AG04449 (cell line): ENCODE measurements around the gene TTLL7.

ENCODE experiments used
- CTCF ChIA-PET: fragments of 350-600 bp; formaldehyde crosslinking; extraction: SDS; loops from one replicate; lab custom pipeline; 2021; ENCODE audit warnings: antibody characterized with exemption; lab: Yijun Ruan, JAX
- POLR2A ChIA-PET: fragments of 400-600, 350-600 bp; formaldehyde crosslinking; extraction: SDS; loops from one replicate; lab custom pipeline; 2020; ENCODE audit warnings: antibody characterized with exemption, inconsistent platforms; lab: Yijun Ruan, JAX
- DNase-seq: peaks from one replicate; pipeline ENCODE4 v3.0.0-alpha.2; 2010; ENCODE audit warnings: low read depth, low spot score
- H3K4me3 ChIP-seq: 2 replicates; pipeline ENCODE4 v1.5.1; 2011; ENCODE audit warnings: low read depth, mild to moderate bottlenecking, control low read depth, low read length
- CTCF ChIP-seq: IDR thresholded peaks from one replicate; pipeline ENCODE4 v1.5.1; 2011; ENCODE audit warnings: mild to moderate bottlenecking, moderate library complexity, low read length, control low read depth, inconsistent platforms; ENCODE audit not compliant: insufficient read depth; ENCODE audit errors: missing control alignments

TTLL7 gene

GRCh38 chr1:83883979-83884378 is 115.0 kb downstream of the TTLL7 start:
- no peak for DNase-seq
- POLR2A ChIA-PET = no interaction called here
- H3K4me3 ChIP-seq = no peak overlapping the region
- no peak for TF ChIP-seq CTCF
- CTCF ChIA-PET = no interaction called here

DNA sequence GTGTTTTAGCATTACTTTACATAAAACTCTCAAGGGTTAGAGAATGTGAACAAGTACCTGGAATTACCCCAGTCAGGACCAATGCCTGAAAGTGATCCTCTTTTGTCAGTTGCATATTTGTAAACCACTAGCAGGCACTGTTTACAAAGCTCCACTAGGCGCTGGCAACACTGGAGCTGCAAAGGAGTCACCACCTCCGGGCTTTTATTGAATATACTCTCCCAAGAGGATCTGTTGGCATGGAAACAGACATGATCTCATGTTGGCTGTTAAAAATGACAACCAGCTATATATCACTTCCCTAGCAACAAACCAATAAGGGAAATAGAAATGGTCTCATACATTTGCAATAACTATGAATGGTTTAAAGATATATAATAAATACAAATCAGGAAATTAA is 116.0 kb downstream of the TTLL7 start:
- CTCF ChIA-PET = no interaction called here
- POLR2A ChIA-PET = no interaction called here
- DNase-seq = no peak
- no peak for TF ChIP-seq CTCF
- H3K4me3 ChIP-seq = no peak overlapping the region

GRCh38 chr1:83872515-83872914 is 126.4 kb downstream of the TTLL7 start:
- POLR2A ChIA-PET = no interaction called here
- CTCF ChIA-PET = no interaction called here
- no peak for DNase-seq
- TF ChIP-seq CTCF = no peak
- H3K4me3 ChIP-seq = no peak overlapping the region

DNA sequence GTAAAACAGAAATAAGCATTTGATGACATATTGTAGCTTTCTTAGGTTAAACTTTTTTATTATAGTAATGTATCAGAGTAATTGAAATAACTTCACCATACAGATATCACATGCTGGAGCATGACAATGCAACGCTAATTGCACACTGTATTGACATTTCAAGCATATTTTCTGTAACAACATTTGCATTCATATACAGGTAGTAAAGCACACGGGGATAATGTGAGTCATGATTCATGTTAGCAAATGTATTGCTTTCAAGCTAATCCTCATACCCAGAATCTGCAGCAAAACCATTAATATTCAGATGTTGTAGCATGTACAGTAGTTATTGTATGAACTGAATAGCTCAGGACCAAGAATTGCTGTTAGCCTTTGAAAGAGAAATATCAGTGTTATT is 133.9 kb downstream of the TTLL7 start:
- no peak overlapping the region for H3K4me3 ChIP-seq
- ChIA-PET POLR2A (no interaction called here), CTCF (no interaction called here)
- TF ChIP-seq CTCF = no peak
- DNase-seq = no peak

DNA sequence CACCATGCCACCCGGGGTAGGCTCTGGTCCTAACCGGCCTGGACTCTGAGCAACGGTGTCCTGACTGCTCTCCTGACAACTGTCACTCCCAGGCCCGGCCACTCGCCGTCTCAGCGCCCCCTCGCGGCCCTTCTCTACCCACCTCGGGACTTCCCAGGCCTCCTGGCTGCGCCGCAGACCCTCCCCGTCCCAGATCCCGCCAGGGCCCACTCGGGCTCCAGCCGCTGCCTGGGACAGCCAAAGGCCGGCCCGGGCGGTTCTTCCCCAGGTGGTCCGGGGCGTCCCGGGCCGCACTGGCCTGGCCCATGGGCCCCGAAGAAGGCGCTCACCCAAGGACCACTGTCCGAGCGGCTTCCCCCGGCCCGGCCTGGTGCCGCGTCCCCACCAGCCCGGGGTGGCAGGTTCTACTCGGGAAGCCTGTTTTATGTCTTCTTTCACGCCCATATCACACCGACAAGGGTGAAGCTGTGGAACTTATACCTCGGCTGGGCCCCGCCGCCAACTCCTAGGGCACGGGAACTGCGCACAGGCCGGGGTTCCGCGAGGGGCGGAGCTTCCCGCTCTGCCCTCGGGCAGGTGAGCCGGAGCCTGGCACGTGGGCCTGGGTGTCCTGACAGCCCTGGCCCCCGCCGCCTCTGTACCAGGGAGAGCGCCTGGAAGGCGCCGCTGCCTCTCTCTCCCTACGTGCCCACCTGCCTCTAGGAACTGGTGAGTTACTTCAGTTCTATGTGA is 138.3 kb downstream of the TTLL7 start:
- POLR2A ChIA-PET = no interaction called here
- CTCF ChIA-PET = no interaction called here
- no peak overlapping the region for H3K4me3 ChIP-seq
- no peak for DNase-seq
- no peak for TF ChIP-seq CTCF

DNA sequence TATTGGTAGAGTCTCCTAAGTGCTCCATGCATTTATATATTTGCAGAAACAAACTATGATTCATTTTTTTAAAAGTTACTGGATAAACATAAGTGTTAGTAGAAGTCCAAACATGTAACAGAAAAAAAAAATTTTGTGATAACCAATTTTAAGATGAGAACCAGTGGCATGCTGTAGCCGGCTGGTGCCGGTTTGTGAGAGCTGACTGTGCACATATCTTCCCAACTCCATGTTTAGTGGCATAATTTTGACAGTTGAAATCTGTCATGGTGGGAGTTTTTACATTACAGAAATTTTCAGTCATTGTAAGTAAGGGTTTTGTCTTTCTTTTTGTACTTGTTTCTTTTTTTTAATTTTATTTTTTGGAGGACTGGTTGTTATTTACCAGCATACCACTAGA is 141.2 kb downstream of the TTLL7 start:
- no peak for TF ChIP-seq CTCF
- CTCF ChIA-PET = interaction anchor here (1.1 kb wide), 2 partner anchors 8 to 916 kb away, joined by 3 to 4 read pairs; no protein-coding TSS in a partner anchor
- POLR2A ChIA-PET = no interaction called here
- no peak overlapping the region for H3K4me3 ChIP-seq
- no peak for DNase-seq
